H9 (cell line): Measurements from ENCODE around the gene ZSCAN25. TPM values are rescaled to one million over a fixed set of nuclear protein-coding genes. Genes with fewer than 3 reads are reported as not detected.

Experiments used
- DNase-seq: peaks from one replicate; pipeline ENCODE4 v3.0.0-alpha.2; 2017
- H2AFZ ChIP-seq: one replicate; pipeline ENCODE4 v1.6.1; 2013; ENCODE audit warnings: mild to moderate bottlenecking, low read length, control low read depth, moderate library complexity
- H2AK5ac ChIP-seq: 2 replicates; pipeline ENCODE4 v1.6.1; 2013; ENCODE audit warnings: low read length, control low read depth, mixed read lengths; ENCODE audit not compliant: insufficient read length
- H2BK120ac ChIP-seq: one replicate; pipeline ENCODE4 v1.6.1; 2013; ENCODE audit warnings: low read depth, mild to moderate bottlenecking, low read length, control low read depth, inconsistent platforms; ENCODE audit not compliant: poor library complexity, severe bottlenecking
- H2BK12ac ChIP-seq: 2 replicates; pipeline ENCODE4 v1.6.1; 2013; ENCODE audit warnings: low read length, control low read depth, mixed read lengths, low read depth; ENCODE audit not compliant: insufficient read length
- H2BK15ac ChIP-seq: 2 replicates; pipeline ENCODE4 v1.6.1; 2013; ENCODE audit warnings: low read depth, low read length, control low read depth
- H2BK20ac ChIP-seq: one replicate; pipeline ENCODE4 v1.6.1; 2013; ENCODE audit warnings: low read depth, mild to moderate bottlenecking, low read length, control low read depth, inconsistent platforms; ENCODE audit not compliant: poor library complexity, severe bottlenecking
- H2BK5ac ChIP-seq: 2 replicates; pipeline ENCODE4 v1.6.1; 2013; ENCODE audit warnings: low read length, control low read depth, mixed read lengths; ENCODE audit not compliant: insufficient read length
- H3K14ac ChIP-seq: 2 replicates; pipeline ENCODE4 v1.6.1; 2013; ENCODE audit warnings: low read length, control low read depth; ENCODE audit not compliant: insufficient read depth
- H3K18ac ChIP-seq: 2 replicates; pipeline ENCODE4 v1.6.1; 2013; ENCODE audit warnings: low read depth, mild to moderate bottlenecking, mixed read lengths, low read length, control low read depth; ENCODE audit not compliant: insufficient read length
- H3K23ac ChIP-seq: 2 replicates; pipeline ENCODE4 v1.6.1; 2013; ENCODE audit warnings: low read length, control low read depth, mixed read lengths, low read depth; ENCODE audit not compliant: insufficient read length
- H3K23me2 ChIP-seq: 2 replicates; pipeline ENCODE4 v1.6.1; 2013; ENCODE audit warnings: low read depth, mild to moderate bottlenecking, mixed read lengths, low read length, control low read depth; ENCODE audit not compliant: insufficient read length, poor library complexity, severe bottlenecking
- H3K27ac ChIP-seq: 2 replicates; pipeline ENCODE4 v1.5.1; 2013; ENCODE audit warnings: low read length, control low read depth, mixed read lengths, low read depth; ENCODE audit not compliant: insufficient read length
- H3K27me3 ChIP-seq: 2 replicates; pipeline ENCODE4 v1.6.1; 2013; ENCODE audit warnings: low read length, control low read depth, inconsistent platforms; ENCODE audit not compliant: insufficient read depth
- H3K4ac ChIP-seq: 2 replicates; pipeline ENCODE4 v1.6.1; 2013; ENCODE audit warnings: low read depth, mild to moderate bottlenecking, control low read depth, inconsistent platforms, low read length, moderate library complexity
- H3K4me1 ChIP-seq: 2 replicates; pipeline ENCODE4 v1.6.1; 2013; ENCODE audit warnings: low read length, control low read depth, inconsistent platforms; ENCODE audit not compliant: insufficient read depth
- H3K4me2 ChIP-seq: 2 replicates; pipeline ENCODE4 v1.6.1; 2013; ENCODE audit warnings: low read length, control low read depth, mixed read lengths; ENCODE audit not compliant: insufficient read length, insufficient read depth
- H3K56ac ChIP-seq: 2 replicates; pipeline ENCODE4 v1.6.1; 2013; ENCODE audit warnings: low read depth, mild to moderate bottlenecking, mixed read lengths, low read length, control low read depth; ENCODE audit not compliant: insufficient read length
- H3K79me1 ChIP-seq: 2 replicates; pipeline ENCODE4 v1.6.1; 2013; ENCODE audit warnings: low read depth, mild to moderate bottlenecking, moderate library complexity, low read length, control low read depth, inconsistent platforms; ENCODE audit not compliant: insufficient read depth, poor library complexity, severe bottlenecking
- H3K79me2 ChIP-seq: 2 replicates; pipeline ENCODE4 v1.6.1; 2013; ENCODE audit warnings: low read length, control low read depth, inconsistent platforms; ENCODE audit not compliant: insufficient read depth
- H3K9ac ChIP-seq: 2 replicates; pipeline ENCODE4 v1.6.1; 2013; ENCODE audit warnings: low read length, control low read depth, mixed read lengths; ENCODE audit not compliant: insufficient read length; ENCODE audit errors: extremely low read depth
- H3K9me3 ChIP-seq: one replicate; pipeline ENCODE4 v1.6.1; 2013; ENCODE audit warnings: low read depth, low read length, inconsistent platforms; ENCODE audit not compliant: control insufficient read depth
- H3T11ph ChIP-seq: one replicate; pipeline ENCODE4 v1.6.1; 2013; ENCODE audit warnings: mild to moderate bottlenecking, low read length, control low read depth, inconsistent platforms
- H4K20me1 ChIP-seq: one replicate; pipeline ENCODE4 v1.6.1; 2013; ENCODE audit not compliant: control insufficient read depth, insufficient read length, insufficient read depth
- H4K5ac ChIP-seq: 2 replicates; pipeline ENCODE4 v1.6.1; 2013; ENCODE audit warnings: low read depth, mild to moderate bottlenecking, mixed read lengths, low read length, control low read depth; ENCODE audit not compliant: insufficient read length
- H4K8ac ChIP-seq: replicated peaks from 2 replicates; pipeline ENCODE4 v1.6.1; 2013; ENCODE audit warnings: low read length, control low read depth, mixed read lengths, low read depth; ENCODE audit not compliant: insufficient read length
- H4K91ac ChIP-seq: 2 replicates; pipeline ENCODE4 v1.6.1; 2013; ENCODE audit warnings: low read depth, mild to moderate bottlenecking, moderate library complexity, mixed read lengths, low read length, control low read depth; ENCODE audit not compliant: insufficient read length
- H3K27ac Mint-ChIP-seq, 3 experiments: 2 replicates in 2 of 3; 3 replicates in 1 of 3; pipeline ENCODE4 v1.8.0; 2020 to 2021; ENCODE audit warnings: mixed read lengths in 3 of 3, mild to moderate bottlenecking in 1 of 3, moderate library complexity in 1 of 3
- H3K27me3 Mint-ChIP-seq: 2 replicates; pipeline ENCODE4 v1.8.0; 2021; ENCODE audit warnings: low read depth, mild to moderate bottlenecking, moderate library complexity, mixed read lengths
- H3K36me3 Mint-ChIP-seq, 3 experiments: 2 replicates in 2 of 3; 3 replicates in 1 of 3; pipeline ENCODE4 v1.8.0; 2020 to 2021; ENCODE audit warnings: low read depth in 3 of 3, mixed read lengths in 3 of 3; ENCODE audit not compliant: insufficient read depth in 1 of 3
- H3K4me1 Mint-ChIP-seq, 2 experiments: 2 replicates each; pipeline ENCODE4 v1.8.0; 2020; ENCODE audit warnings: mixed read lengths in 2 of 2
- H3K4me3 Mint-ChIP-seq, 2 experiments: 2 replicates in 1 of 2; 3 replicates in 1 of 2; pipeline ENCODE4 v1.8.0; 2020 to 2021; ENCODE audit warnings: mild to moderate bottlenecking in 2 of 2, mixed read lengths in 2 of 2, moderate library complexity in 1 of 2
- H3K9me3 Mint-ChIP-seq, 2 experiments: 2 replicates in 1 of 2; 3 replicates in 1 of 2; pipeline ENCODE4 v1.8.0; 2020; ENCODE audit warnings: mild to moderate bottlenecking in 2 of 2, mixed read lengths in 2 of 2, moderate library complexity in 1 of 2
- CTCF ChIP-seq: fragments of 200-600 bp; sonication (generic); conservative IDR thresholded peaks from 3 replicates; pipeline ENCODE4 v1.8.0; 2021; ENCODE audit warnings: antibody characterized with exemption, mild to moderate bottlenecking
- WGBS: extraction: QIAGEN DNeasy Blood & Tissue Kit; methylation state at CpG from one replicate; pipeline ENCODE4 v1.1.7; 2013; ENCODE audit warnings: missing lambda C conversion rate, low lambda C conversion rate, mixed read lengths; ENCODE audit not compliant: insufficient read length; ENCODE audit errors: extremely low coverage; 5-methylcytosine and 5-hydroxymethylcytosine counted together
- total RNA-seq: library from RNA; stranded (reverse); gene quantifications from 2 replicates; pipeline ENCODE4 v1.2.1, GENCODE V29; 2021

Gene ZSCAN25
- total RNA-seq, 1 experiment from 2014 or later: 21.3 TPM

GRCh38 chr7:99607548-99607947 lies 9.2 kb upstream of the ZSCAN25 start:
- TF ChIP-seq CTCF: no peak
- no peak for DNase-seq
- H3K9me3 Mint-ChIP-seq: no peaks in the 10 kb centered on the region
- H3K27me3 Mint-ChIP-seq: peaks cover 30% of the 10 kb centered on the region
- Histone ChIP-seq H3K79me1 (no peaks in the 10 kb centered on the region), H3K9me3 (no peaks in the 10 kb centered on the region), H4K5ac (no peak overlapping the region), H3K23me2 (no peaks in the 10 kb centered on the region), H2BK12ac (no peak overlapping the region), H2AK5ac (no peak overlapping the region), H2BK120ac (no peak overlapping the region), H3K18ac (no peak overlapping the region), H3K9ac (no peak overlapping the region), H3K4me2 (no peak overlapping the region), H3K27me3 (no peaks in the 10 kb centered on the region), H3K56ac (no peak overlapping the region), H3K4me1 (no peaks in the 10 kb centered on the region), H3K4ac (no peak overlapping the region), H2BK20ac (no peak overlapping the region), H4K8ac (no peak overlapping the region), H4K20me1 (no peaks in the 10 kb centered on the region), H3K27ac (no peak overlapping the region), H2BK5ac (no peak overlapping the region), H4K91ac (no peak overlapping the region), H3K79me2 (no peaks in the 10 kb centered on the region), H3T11ph (no peak overlapping the region), H3K23ac (no peak overlapping the region), H3K14ac (no peak overlapping the region), H2BK15ac (no peak overlapping the region), H2AFZ (no peak overlapping the region)
- no peaks in the 10 kb centered on the region for H3K36me3 Mint-ChIP-seq
- no peak overlapping the region for H3K27ac Mint-ChIP-seq
- H3K4me3 Mint-ChIP-seq: no peak overlapping the region; a peak in 1 of 5 replicates
- WGBS: no CpG with 5 or more reads among the region's 9 CpGs
- H3K4me1 Mint-ChIP-seq: no peaks in the 10 kb centered on the region
